GM13976 (cell line): Measurements from ENCODE around the gene NCOA5.
"Not testable (repeated sequence)": the region's sequence is repeated elsewhere in the genome, so short reads cannot be mapped to it uniquely, and the experiment has no call there.

Source experiments
- DNase-seq: peaks from one replicate; pipeline ENCODE4 v3.0.0; 2012; ENCODE audit warnings: low spot score
- CTCF ChIP-seq: IDR thresholded peaks from 2 replicates; pipeline ENCODE4 v1.5.1; 2012; ENCODE audit warnings: borderline replicate concordance, mild to moderate bottlenecking; ENCODE audit not compliant: insufficient read depth; ENCODE audit errors: extremely low read depth, missing control alignments, control extremely low read depth
- in situ Hi-C: fragments of 300-500 bp; cut with MboI; formaldehyde crosslinking; loops from one replicate; pipeline ENCODE4 v1.12.0; 2022; ENCODE audit warnings: low sequenced_read_pairs, mixed read lengths, inconsistent platforms; ENCODE audit not compliant: unreplicated experiment

The NCOA5 gene

GRCh38 chr20:46107061-46107460 lies 17.3 kb upstream of the NCOA5 start:
- in situ Hi-C loops, result no loop called here
- no peak for DNase-seq
- TF ChIP-seq CTCF, result no peak

- TF ChIP-seq CTCF, result no peak
- no peak for DNase-seq
- in situ Hi-C loops, result no loop called here
Measured at GRCh38 chr20:46104262-46104661, 14.5 kb upstream of the NCOA5 start.

GRCh38 chr20:46102940-46103339 lies 13.2 kb upstream of the NCOA5 start:
- no peak for TF ChIP-seq CTCF
- no peak for DNase-seq
- in situ Hi-C loops, result no loop called here

- in situ Hi-C loops, result no loop called here
- DNase-seq, result no peak
- TF ChIP-seq CTCF, result no peak
Measured at GRCh38 chr20:46101957-46102356, 12.2 kb upstream of the NCOA5 start.

GRCh38 chr20:46100988-46101387 lies 11.2 kb upstream of the NCOA5 start:
- in situ Hi-C loops, result no loop called here
- DNase-seq, result no peak
- no peak for TF ChIP-seq CTCF

GRCh38 chr20:46100444-46100843 lies 10.7 kb upstream of the NCOA5 start:
- DNase-seq, in situ Hi-C loops: not testable (repeated sequence)

GRCh38 chr20:46099491-46100287 lies 9.9 kb upstream of the NCOA5 start:
- in situ Hi-C loops, result no loop called here
- peak; percentile 42 for TF ChIP-seq CTCF
- DNase-seq, result peak; percentile 43
